AG09319 (cell line): Measurements from ENCODE around the gene MAPK8IP2.
A peak's percentile ranks its signal among the peaks of the same experiment; 100 is the strongest.

Experiments
- DNase-seq: peaks from one replicate; pipeline ENCODE4 v3.0.0-alpha.2; 2010; ENCODE audit warnings: low read depth; ENCODE audit errors: extremely low read depth
- TF ChIP-seq, protein P1 (sequence below): IDR thresholded peaks from 2 replicates; pipeline ENCODE4 v1.5.1; 2011; ENCODE audit warnings: low read depth, mild to moderate bottlenecking, inconsistent platforms, low read length, moderate library complexity

The MAPK8IP2 gene

DNA sequence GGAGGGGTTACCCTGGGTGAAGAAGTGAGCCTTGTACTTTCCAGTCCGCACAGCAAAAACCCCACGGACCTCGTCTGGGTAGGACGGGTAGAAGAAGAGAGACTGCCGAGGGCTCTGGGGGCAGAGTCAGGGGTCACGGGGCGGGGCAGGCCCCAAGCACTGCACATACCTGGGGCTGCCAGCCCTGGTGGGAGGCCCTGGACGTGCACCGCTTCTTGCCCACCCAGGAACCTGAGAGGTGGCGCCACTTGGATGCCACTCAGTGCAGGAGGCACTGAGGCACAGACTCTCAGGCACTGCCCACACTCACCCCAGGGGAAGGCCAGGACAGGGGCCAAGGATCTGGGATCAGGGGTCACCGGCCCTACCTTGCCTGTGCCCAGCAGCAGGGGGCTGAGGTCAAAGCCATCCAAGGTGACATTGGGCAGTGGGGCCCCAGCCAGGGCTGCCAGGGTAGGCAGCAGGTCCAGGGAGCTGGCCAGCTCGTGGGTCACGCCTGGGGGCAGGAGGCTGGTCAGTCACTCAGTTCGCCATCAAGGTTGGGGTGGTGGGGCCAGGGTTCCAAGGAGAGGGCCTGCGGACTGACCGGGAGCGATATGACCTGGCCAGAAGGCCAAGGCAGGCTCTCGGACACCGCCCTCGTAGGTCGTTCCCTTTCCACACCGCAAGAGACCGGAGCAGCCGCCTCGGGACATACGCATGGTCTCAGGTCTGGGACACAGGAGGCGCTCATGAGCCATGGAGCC lies 25.1 kb downstream of the MAPK8IP2 start:
- TF ChIP-seq, protein P1, sequence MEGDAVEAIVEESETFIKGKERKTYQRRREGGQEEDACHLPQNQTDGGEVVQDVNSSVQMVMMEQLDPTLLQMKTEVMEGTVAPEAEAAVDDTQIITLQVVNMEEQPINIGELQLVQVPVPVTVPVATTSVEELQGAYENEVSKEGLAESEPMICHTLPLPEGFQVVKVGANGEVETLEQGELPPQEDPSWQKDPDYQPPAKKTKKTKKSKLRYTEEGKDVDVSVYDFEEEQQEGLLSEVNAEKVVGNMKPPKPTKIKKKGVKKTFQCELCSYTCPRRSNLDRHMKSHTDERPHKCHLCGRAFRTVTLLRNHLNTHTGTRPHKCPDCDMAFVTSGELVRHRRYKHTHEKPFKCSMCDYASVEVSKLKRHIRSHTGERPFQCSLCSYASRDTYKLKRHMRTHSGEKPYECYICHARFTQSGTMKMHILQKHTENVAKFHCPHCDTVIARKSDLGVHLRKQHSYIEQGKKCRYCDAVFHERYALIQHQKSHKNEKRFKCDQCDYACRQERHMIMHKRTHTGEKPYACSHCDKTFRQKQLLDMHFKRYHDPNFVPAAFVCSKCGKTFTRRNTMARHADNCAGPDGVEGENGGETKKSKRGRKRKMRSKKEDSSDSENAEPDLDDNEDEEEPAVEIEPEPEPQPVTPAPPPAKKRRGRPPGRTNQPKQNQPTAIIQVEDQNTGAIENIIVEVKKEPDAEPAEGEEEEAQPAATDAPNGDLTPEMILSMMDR, result no peak
- no peak for DNase-seq

DNA sequence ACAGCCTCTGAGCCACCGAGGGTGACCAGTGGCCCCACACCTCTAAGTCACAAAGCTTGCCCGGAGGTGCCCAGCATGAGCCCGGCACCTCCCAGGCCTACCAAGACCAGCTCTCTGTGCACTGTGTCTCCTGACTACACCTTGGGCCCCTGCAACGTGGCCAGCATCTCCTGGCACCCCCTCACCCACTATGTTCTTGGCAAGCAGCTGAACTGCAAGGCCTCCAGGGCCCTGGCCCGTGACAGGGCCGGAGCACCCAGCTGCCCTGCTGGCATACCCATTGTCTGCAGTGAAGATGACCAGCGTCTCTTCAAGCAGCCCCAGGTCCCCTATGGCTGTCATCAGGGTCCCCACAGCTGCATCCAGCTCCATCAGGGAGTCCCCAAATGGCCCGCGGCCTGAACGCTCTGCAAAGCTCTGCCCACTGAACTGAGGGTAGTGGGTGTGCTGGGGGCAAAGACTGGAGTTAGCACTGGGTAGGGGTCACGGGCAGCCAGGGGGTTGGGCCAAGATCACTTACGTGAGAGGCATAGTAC lies 25.8 kb downstream of the MAPK8IP2 start:
- TF ChIP-seq, protein P1, result no peak
- DNase-seq, result no peak

DNA sequence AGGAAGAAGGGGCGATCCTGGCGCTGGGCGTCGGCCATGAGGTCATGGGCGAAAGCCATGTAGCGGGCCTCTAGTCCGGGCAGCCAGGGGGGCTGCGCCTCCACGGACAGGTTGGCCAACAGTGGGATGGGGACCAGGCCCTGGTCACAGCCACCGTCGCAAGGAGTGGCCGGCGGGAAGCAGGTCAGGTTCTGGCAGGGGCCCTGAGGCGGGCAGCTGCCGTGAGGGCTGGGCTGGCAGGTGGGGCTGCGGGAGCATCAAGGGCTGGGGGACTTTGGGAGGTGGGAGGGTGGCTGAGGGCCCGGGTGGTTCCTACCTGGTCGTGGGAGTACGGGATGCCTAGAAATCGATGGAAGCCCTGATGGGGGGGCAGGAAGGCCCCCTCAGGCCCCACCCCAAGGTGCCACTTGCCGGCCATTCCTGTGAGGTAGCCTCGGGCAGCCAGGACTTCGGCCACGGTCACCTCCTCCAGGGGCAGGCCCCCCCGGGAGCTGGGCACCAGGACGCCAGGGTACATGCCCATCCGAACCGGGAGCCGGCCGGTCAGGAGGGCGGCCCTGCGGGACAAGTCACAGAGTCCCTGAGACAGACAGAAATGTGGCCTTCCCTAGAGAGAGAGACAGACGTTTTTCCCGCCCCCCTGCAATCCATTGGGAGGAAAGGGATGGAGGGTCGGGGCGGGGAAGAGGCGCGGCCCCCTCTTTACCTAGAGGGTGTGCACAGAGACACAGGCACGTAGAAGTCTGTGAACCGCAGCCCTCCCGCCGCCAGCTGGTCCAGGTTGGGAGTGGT lies 26.5 kb downstream of the MAPK8IP2 start:
- TF ChIP-seq, protein P1, result no peak
- DNase-seq, result no peak

DNA sequence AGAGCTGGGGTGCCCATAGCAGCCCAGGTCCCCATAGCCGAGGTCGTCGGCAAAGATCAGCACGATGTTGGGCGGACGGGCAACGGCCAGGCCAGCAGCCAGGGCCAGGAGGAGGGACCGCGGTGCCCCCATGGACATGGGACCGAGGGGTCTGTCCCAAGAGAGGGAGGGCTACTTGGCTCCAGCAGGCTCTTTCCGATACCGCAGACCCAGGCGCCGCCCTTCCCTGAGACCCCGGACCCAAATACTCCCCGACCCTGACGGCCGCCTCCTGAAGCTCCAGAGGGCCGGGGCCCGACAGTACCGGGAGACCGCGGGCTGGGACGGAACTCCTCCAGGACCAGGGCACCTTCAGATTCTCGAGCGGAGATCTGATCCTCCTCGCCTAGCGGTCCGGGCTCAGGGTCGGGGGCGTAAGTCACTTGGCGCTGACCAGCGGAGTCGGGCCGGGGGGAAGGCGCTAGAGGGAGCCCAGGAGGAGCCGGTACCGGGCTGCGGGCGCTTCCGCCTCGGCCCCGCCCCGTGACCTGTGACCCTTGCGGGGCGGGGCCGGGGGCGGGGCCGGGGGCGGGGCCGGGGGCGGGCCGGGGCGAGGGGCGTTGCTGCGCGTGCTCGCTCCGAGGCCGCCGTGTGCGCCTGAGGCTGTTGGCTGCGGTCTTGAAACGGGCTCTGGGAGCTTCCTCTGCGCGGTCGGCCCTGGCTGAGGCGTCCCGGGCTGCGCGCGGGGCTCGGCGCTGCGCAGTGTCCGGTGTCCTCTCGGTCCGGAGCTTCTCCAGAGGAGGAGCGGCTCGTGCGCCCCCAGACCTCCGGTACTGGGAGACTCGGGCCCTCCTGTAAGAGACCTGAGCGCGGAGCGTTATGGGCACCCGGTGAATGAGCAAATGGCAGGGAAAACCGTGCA lies 27.3 kb downstream of the MAPK8IP2 start, which contains the start of gene ARSA:
ARSA (minus strand) TSS at position 511 of the 901 bp plus-strand sequence; CDS start at position 138, 373 bp downstream.
- DNase-seq, result peak; percentile 32
- TF ChIP-seq, protein P1, result peak; percentile 46

DNA sequence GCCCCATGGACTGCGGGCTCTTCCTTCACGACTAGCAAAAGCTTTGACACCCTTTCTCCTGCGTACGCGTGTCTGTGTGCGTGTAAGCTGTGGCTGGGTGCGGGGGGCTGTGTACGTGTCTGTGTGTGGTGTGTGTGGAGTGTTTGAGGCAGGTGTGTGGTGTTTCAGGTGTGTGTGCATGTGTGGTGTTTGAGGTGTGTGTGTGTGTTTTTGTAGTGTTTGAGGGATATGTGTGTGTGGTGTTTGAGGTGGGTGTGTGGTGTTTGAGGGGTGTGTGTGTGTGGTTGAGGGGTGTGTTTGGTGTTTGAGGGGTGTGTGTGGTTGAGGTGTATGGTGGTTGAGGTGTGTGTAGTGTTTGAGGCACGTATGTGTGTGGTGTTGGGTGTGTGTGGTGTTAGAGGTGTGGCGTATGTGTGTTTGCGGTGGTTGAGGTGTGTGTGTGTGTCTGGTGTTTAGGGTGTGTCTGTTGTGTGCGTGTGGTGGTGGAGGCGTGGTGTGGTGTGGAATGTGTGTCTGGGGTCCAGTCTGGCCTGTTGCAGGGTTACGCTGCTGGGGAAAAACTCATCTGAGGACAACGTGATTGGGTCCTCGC lies 28.0 kb downstream of the MAPK8IP2 start:
- TF ChIP-seq, protein P1, result no peak
- DNase-seq, result no peak

DNA sequence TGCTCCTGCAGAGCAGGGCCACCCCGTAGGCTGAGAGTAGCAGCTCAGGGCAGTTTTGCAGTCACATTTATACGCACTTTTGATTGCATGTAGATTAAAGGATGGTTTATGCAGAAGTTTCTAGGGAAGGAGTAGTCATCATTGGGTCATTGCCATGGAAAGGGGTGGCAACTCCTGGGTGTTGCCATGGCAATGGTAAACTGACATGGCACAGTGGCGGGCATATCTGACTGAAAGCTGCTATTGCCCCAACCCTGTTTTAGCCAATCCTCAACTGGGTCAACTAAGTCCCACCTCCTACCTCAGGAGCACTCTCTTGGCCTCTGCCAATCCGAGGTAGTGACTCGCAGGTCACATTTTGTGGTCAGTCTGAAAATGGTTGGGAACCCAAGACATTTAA lies 29.8 kb downstream of the MAPK8IP2 start:
- no peak for DNase-seq
- TF ChIP-seq, protein P1, result no peak
